ENCODE results near the gene DZANK1. TPM values are rescaled to one million over a fixed set of nuclear protein-coding genes. Genes with fewer than 3 reads are reported as not detected.

DZANK1 gene
- total RNA-seq, 1 donor from 2014 or later = 8.3 TPM

DNA sequence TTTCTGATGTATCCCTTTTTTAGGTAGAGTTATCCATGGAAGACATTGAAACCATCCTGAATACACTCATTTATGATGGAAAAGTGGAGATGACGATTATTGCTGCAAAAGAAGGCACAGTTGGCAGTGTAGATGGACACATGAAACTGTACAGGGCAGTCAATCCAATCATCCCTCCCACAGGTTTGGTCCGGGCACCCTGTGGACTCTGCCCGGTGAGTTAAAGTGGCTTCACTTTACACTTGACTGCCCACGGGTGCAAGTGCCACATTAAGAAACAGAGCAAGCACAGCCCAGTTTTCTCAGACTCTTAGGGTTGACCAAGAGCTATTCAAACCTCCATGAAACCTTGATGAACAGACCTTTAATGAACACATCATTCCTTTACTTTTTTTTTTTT, 14.8 kb upstream of the DZANK1 start:
- DNase-seq (ENCODE audit: low spot score) = no peak
- TF ChIP-seq EZH2phosphoT487 (IDR thresholded peaks at IDR 0.05) = no peak
- no peak for TF ChIP-seq EZH2 (IDR thresholded peaks at IDR 0.05)
- TF ChIP-seq, protein P1, sequence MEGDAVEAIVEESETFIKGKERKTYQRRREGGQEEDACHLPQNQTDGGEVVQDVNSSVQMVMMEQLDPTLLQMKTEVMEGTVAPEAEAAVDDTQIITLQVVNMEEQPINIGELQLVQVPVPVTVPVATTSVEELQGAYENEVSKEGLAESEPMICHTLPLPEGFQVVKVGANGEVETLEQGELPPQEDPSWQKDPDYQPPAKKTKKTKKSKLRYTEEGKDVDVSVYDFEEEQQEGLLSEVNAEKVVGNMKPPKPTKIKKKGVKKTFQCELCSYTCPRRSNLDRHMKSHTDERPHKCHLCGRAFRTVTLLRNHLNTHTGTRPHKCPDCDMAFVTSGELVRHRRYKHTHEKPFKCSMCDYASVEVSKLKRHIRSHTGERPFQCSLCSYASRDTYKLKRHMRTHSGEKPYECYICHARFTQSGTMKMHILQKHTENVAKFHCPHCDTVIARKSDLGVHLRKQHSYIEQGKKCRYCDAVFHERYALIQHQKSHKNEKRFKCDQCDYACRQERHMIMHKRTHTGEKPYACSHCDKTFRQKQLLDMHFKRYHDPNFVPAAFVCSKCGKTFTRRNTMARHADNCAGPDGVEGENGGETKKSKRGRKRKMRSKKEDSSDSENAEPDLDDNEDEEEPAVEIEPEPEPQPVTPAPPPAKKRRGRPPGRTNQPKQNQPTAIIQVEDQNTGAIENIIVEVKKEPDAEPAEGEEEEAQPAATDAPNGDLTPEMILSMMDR (IDR thresholded peaks at IDR 0.05) = no peak
- Mint-ChIP-seq H3K4me3 (no peak overlapping the region), H3K27ac (no peak overlapping the region), H3K36me3 (peaks cover 17% of the 10 kb centered on the region), H3K9me3 (no peaks in the 10 kb centered on the region), H3K4me1 (no peaks in the 10 kb centered on the region), H3K27me3 (ENCODE audit: insufficient read depth, low read depth) (peaks cover 7% of the 10 kb centered on the region)
- no peaks in the 10 kb centered on the region for H3K79me2 ChIP-seq (ENCODE audit: low read depth)
- peaks cover 13% of the 10 kb centered on the region for H3K36me3 ChIP-seq
- H3K9me3 ChIP-seq (ENCODE audit: low read depth) = no peaks in the 10 kb centered on the region
- no peaks in the 10 kb centered on the region for H3K27me3 ChIP-seq
- H3K9ac ChIP-seq = no peak overlapping the region
- no peak overlapping the region for H3K4me3 ChIP-seq
- H3K4me1 ChIP-seq = no peaks in the 10 kb centered on the region
- no peak overlapping the region for H3K27ac ChIP-seq
- H4K20me1 ChIP-seq (ENCODE audit: low read depth) = no peaks in the 10 kb centered on the region
- H2AFZ ChIP-seq (replicated peaks) = no peak overlapping the region
- no peak overlapping the region for H3K4me2 ChIP-seq
- peaks cover 11% of the 10 kb centered on the region for H3F3A ChIP-seq (ENCODE audit: low read depth)

DNA sequence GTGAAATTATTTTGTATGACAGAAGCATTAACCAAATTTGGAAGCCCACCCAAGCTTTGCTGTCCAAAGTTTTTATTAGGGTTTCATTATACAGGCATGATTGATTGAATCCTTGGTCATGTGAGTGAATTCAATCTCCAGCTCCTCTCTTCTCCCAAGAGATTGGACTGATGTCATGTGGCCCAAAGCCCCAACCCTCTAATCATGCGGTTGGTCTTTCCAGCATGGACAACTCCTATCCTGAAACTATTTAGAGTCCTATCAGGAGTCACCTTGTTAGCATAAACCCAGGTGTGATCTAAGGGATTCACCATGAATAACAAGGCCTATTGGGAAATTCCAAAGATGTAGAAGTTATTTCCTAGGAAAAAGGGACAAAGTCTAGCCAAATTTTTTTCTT, 11.0 kb upstream of the DZANK1 start:
- Mint-ChIP-seq H3K9me3 (no peaks in the 10 kb centered on the region), H3K36me3 (peaks cover 13% of the 10 kb centered on the region)
- H3K36me3 ChIP-seq = peaks cover 33% of the 10 kb centered on the region

DNA sequence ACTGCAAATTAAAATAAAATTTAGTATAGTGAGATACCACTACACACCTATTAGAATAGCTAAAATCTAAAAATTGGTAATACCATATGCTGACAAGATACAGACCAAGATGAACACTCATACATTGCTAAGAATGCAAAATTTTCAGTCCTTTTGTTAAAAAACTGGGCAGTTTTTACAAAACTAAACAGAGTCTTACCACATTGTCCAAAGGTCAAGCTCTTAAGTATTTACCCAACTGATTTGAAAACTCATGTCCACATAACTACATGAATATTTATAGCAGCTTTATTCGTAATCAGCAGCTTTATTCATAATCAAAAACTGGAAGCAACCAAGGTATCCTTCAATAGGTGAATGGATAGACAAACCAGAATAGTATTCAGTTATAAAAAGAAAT, 10.4 kb upstream of the DZANK1 start:
- no peaks in the 10 kb centered on the region for H3K4me1 ChIP-seq
- Mint-ChIP-seq H3K36me3 (peaks cover 7% of the 10 kb centered on the region), H3K27ac (no peak overlapping the region), H3K4me3 (no peak overlapping the region), H3K4me1 (no peaks in the 10 kb centered on the region), H3K27me3 (ENCODE audit: insufficient read depth, low read depth) (peaks cover 5% of the 10 kb centered on the region), H3K9me3 (no peaks in the 10 kb centered on the region)
- H3K9me3 ChIP-seq (ENCODE audit: low read depth) = no peaks in the 10 kb centered on the region
- H3K79me2 ChIP-seq (ENCODE audit: low read depth) = no peaks in the 10 kb centered on the region
- H2AFZ ChIP-seq (replicated peaks) = no peak overlapping the region
- peaks cover 37% of the 10 kb centered on the region for H3K36me3 ChIP-seq
- no peak overlapping the region for H3K9ac ChIP-seq
- DNase-seq (ENCODE audit: low spot score) = no peak
- peaks cover 4% of the 10 kb centered on the region for H3F3A ChIP-seq (ENCODE audit: low read depth)
- H3K27me3 ChIP-seq = no peaks in the 10 kb centered on the region
- no peak overlapping the region for H3K27ac ChIP-seq
- TF ChIP-seq EZH2phosphoT487 (IDR thresholded peaks at IDR 0.05) (no peak), EZH2 (IDR thresholded peaks at IDR 0.05) (no peak)
- TF ChIP-seq, protein P1 (IDR thresholded peaks at IDR 0.05) = no peak
- no peaks in the 10 kb centered on the region for H4K20me1 ChIP-seq (ENCODE audit: low read depth)
- H3K4me2 ChIP-seq = no peak overlapping the region
- no peak overlapping the region for H3K4me3 ChIP-seq

More for the DNA sequence above, 11.0 kb upstream of the DZANK1 start:
- no peak overlapping the region for H3K4me2 ChIP-seq
- no peak for DNase-seq (ENCODE audit: low spot score)
- no peaks in the 10 kb centered on the region for H3K9me3 ChIP-seq (ENCODE audit: low read depth)
- H3K4me1 Mint-ChIP-seq = no peaks in the 10 kb centered on the region
- H3K27me3 ChIP-seq = no peaks in the 10 kb centered on the region
- H3K4me1 ChIP-seq = no peaks in the 10 kb centered on the region
- H2AFZ ChIP-seq (replicated peaks) = no peak overlapping the region
- H3K4me3 ChIP-seq = no peak overlapping the region
- no peak overlapping the region for H3K27ac ChIP-seq
- no peak overlapping the region for H3K4me3 Mint-ChIP-seq
- peaks cover 7% of the 10 kb centered on the region for H3K27me3 Mint-ChIP-seq (ENCODE audit: insufficient read depth, low read depth)
- H4K20me1 ChIP-seq (ENCODE audit: low read depth) = no peaks in the 10 kb centered on the region
- no peak overlapping the region for H3K27ac Mint-ChIP-seq
- H3K79me2 ChIP-seq (ENCODE audit: low read depth) = no peaks in the 10 kb centered on the region
- H3K9ac ChIP-seq = no peak overlapping the region
- peaks cover 4% of the 10 kb centered on the region for H3F3A ChIP-seq (ENCODE audit: low read depth)
- TF ChIP-seq EZH2 (IDR thresholded peaks at IDR 0.05) (no peak), EZH2phosphoT487 (IDR thresholded peaks at IDR 0.05) (no peak)
- TF ChIP-seq, protein P1 (IDR thresholded peaks at IDR 0.05) = no peak
